Stimulated activated CD8-positive, alpha-beta memory T cell treated with anti-CD3 and anti-CD28 coated beads, Interleukin-12 subunit alpha, Interleukin-12 subunit beta, amount 100 ng/mL, for 24 hours (primary cell): ENCODE results near the gene GOLGA8K.
"Not testable (repeated sequence)": the region's sequence is repeated elsewhere in the genome, so short reads cannot be mapped to it uniquely, and the experiment has no call there.

Experiments
- DNase-seq: peaks from one replicate; pipeline ENCODE4 v3.0.0-alpha.2; 2020; ENCODE audit errors: extremely low read depth

GOLGA8K gene

DNA sequence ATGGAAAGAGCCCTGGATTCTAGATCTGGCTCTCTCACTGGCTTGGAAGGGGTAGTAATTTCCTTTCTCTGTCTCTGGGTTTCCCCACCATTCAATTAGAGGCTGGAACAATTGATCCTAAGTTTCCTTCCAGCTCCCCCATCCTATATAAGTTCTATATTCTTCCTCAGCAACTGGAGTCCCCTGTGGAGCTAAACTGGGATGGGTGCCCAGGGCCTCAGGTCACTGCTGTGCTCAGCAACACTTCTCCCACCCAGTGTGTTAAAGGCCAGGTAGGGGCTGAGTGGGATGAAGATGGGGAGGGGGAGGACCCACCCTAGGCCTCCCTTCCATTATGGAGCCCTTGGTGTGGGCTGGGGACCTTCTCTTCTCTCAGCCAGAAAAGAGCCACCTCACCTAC is 46.2 kb downstream of the GOLGA8K start:
- not testable (repeated sequence) for DNase-seq

DNA sequence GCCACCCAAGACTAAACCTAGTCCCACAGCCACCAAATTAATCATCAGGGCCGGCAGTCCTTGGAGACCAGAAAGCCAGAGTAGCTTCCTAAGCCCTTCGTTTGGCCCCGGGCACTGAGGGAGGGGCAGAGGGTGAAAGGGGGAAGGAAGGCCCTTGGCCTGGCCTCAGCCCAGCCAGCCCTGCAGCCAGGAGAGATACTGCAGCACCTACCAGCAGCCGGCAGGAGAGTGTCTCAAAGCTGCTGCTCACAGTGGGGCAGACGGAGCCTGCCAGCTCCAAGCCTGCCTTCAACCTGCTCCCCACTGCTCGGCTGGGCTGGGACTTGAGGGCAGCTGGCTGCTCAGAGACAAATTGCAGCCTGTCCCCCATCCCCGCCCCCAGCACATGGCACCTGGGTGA is 50.3 kb downstream of the GOLGA8K start:
- DNase-seq = not testable (repeated sequence)

DNA sequence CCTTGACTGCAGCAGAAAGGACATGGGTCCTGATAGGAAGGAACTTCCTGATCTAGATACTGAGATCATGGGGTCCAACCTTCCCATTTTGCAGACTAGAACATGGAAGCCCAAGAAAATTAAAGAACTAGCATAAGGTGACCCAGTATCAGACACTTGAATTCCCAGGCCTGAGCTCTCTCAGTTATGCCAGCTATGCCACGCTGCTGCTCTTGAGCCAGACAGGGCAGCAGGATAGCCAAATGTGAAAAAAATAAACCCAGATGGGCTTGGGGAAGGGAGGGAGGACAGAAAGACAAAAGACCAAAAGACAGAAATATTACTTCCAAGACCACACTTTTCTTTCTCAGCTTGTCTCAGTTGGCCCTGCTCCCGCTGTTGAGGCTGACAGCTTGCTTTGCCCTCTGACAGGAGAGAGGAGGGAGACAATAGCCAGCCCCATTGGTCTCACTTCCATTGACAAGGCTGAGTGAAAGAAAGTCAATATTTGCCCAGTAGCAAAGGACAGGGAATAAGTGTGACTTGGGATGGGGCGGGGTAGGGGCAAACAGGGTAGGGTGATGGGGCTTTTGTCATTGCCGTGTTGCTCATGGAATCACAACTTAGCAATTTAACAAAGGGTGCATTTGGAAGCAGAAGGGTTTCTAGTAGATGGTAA is 52.4 kb downstream of the GOLGA8K start:
- DNase-seq = not testable (repeated sequence)

DNA sequence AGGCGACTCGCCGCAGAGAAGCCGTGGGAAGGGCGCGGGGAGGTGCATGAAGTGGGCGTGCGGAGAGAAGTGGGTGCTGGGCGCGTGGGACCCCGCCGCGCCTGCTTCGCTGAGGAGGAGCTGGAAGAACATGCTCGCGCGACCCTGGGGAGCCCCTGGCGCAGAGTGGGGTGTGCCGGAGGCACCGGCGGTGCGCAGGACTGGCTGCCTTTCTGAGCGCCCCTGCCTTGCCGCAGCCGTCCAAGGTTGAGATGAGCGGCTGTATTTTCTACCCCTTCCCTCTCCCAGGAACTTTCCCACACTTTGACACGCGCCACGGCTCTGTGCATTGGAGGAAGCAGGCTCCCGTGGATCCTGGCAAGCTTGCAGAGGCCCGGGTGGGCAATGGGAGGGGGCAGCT is 56.1 kb downstream of the GOLGA8K start:
- not testable (repeated sequence) for DNase-seq

DNA sequence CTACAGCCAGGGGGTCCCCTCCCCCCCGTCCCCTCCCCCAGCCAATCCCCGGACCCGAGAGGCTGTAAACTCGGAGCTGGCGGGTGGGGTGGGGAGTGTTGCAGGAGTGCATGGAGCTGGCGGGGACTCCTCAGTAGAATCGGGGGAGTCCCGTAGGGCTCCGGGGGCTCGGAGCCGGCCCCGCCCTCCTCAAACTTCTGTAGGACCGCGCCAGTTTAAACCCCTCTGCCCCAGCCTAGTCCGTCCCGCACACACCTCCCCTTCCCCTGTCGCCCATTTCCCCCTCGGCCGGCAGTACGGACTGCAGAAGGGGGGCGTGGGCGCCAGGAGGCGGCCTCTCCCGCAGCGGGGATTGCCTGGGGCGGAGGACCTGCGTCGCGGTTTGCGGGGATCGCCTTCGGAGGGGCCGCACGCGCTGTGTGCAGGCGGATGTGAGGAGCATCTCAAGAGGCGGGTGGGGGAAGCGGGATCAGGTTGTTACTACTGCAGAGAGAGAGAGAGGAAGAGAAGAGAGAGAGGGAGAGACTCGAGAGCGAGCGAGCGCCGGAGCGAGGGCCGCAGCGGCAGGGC is 57.0 kb downstream of the GOLGA8K start:
- DNase-seq = not testable (repeated sequence)

DNA sequence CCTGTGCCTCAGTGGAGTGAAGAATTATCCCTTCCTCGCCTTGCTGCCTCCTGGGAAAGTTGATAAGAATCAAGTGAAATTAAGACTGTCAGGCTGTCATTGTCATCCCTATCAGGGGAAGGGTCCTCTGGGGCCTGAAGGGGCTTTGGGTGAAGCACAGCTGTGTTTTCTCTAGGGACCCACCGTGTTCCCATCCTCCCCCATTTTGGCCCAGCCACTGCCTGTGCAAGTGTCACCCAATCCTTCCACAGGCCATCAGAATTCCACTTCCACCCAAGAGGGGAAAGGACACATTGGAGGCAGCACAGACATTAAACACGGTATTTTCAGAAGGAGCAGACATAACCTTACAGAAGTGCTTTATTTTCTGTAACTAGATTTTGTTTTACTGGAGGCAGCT is 59.2 kb downstream of the GOLGA8K start:
- DNase-seq = not testable (repeated sequence)
